SH-SY5Y (cell line): ENCODE measurements around the gene RNU6-9.

ENCODE experiments used
- GATA2 ChIP-seq: IDR thresholded peaks from 2 replicates; pipeline ENCODE4 v1.6.1; 2011; ENCODE audit warnings: mild to moderate bottlenecking, low read depth, low read length
- GATA3 ChIP-seq: IDR thresholded peaks from 2 replicates; pipeline ENCODE4 v1.6.1; 2011; ENCODE audit warnings: low read depth, mild to moderate bottlenecking, low read length, moderate library complexity

- TF ChIP-seq GATA2 (no peak), GATA3 (no peak)
Measured at GRCh38 chr19:926589-927350, 33.5 kb downstream of the RNU6-9 start.
